Mesenchymal stem cell (in vitro differentiated cells and primary cell): ENCODE results near the gene MB.
"Not testable (repeated sequence)": the region's sequence is repeated elsewhere in the genome, so short reads cannot be mapped to it uniquely, and the experiment has no call there.

Experiments used
- DNase-seq: peaks from one replicate; pipeline ENCODE4 v3.0.0-alpha.2; 2013
- H2AFZ ChIP-seq: one replicate; pipeline ENCODE4 v1.6.1; 2013; ENCODE audit warnings: low read depth, mild to moderate bottlenecking, control low read depth, inconsistent platforms, low read length, moderate library complexity
- H2AK5ac ChIP-seq: 2 replicates; pipeline ENCODE4 v1.6.1; 2013; ENCODE audit warnings: low read length, moderate library complexity, mild to moderate bottlenecking, inconsistent platforms; ENCODE audit not compliant: severe bottlenecking
- H2BK120ac ChIP-seq: one replicate; pipeline ENCODE4 v1.6.1; 2013; ENCODE audit warnings: low read depth, mild to moderate bottlenecking, inconsistent platforms, low read length, moderate library complexity
- H2BK12ac ChIP-seq, 2 experiments: one replicate each; pipeline ENCODE4 v1.6.1; 2013; ENCODE audit warnings: inconsistent platforms in 2 of 2, low read length in 2 of 2, mild to moderate bottlenecking in 2 of 2, moderate library complexity in 2 of 2, control low read depth in 1 of 2
- H2BK15ac ChIP-seq: one replicate; pipeline ENCODE4 v1.6.1; 2013; ENCODE audit warnings: mild to moderate bottlenecking, low read depth, inconsistent platforms; ENCODE audit not compliant: poor library complexity, severe bottlenecking
- H2BK5ac ChIP-seq: 2 replicates; pipeline ENCODE4 v1.6.1; 2013; ENCODE audit warnings: low read depth, mild to moderate bottlenecking, low read length, control low read depth, inconsistent platforms; ENCODE audit not compliant: poor library complexity, severe bottlenecking
- H3K14ac ChIP-seq, 2 experiments: one replicate each; pipeline ENCODE4 v1.6.1; 2013; ENCODE audit warnings: inconsistent platforms in 2 of 2, low read length in 2 of 2, control low read depth in 1 of 2, mild to moderate bottlenecking in 1 of 2, moderate library complexity in 1 of 2
- H3K18ac ChIP-seq, 2 experiments: one replicate each; pipeline ENCODE4 v1.6.1; 2013; ENCODE audit warnings: inconsistent platforms in 2 of 2, low read length in 2 of 2, control low read depth in 1 of 2, low read depth in 1 of 2, mild to moderate bottlenecking in 1 of 2
- H3K23ac ChIP-seq, 2 experiments: one replicate each; pipeline ENCODE4 v1.6.1; 2013; ENCODE audit warnings: inconsistent platforms in 2 of 2, low read length in 2 of 2, mild to moderate bottlenecking in 2 of 2, moderate library complexity in 2 of 2, control low read depth in 1 of 2
- H3K27ac ChIP-seq: 2 replicates; pipeline ENCODE4 v1.5.1; 2013; ENCODE audit warnings: mild to moderate bottlenecking, moderate library complexity, low read length, control low read depth, inconsistent platforms; ENCODE audit not compliant: poor library complexity, severe bottlenecking
- H3K27me3 ChIP-seq, 2 experiments: 2 replicates each; pipeline versions ENCODE4 v1.6.1 to v1.7.0; 2013; ENCODE audit warnings: low read length in 2 of 2, mild to moderate bottlenecking in 2 of 2, moderate library complexity in 2 of 2, control low read depth in 1 of 2, inconsistent platforms in 1 of 2; ENCODE audit not compliant: control insufficient read depth in 1 of 2, insufficient read depth in 1 of 2
- H3K36me3 ChIP-seq, 2 experiments: 2 replicates each; pipeline versions ENCODE4 v1.6.1 to v1.7.0; 2013; ENCODE audit warnings: low read length in 2 of 2, control low read depth in 1 of 2, inconsistent platforms in 1 of 2, low read depth in 1 of 2, mild to moderate bottlenecking in 1 of 2; ENCODE audit not compliant: insufficient read depth in 2 of 2, control insufficient read depth in 1 of 2
- H3K4ac ChIP-seq, 2 experiments: one replicate each; pipeline ENCODE4 v1.6.1; 2013; ENCODE audit warnings: inconsistent platforms in 2 of 2, low read length in 2 of 2, mild to moderate bottlenecking in 2 of 2, moderate library complexity in 2 of 2, control low read depth in 1 of 2, low read depth in 1 of 2
- H3K4me1 ChIP-seq: 2 replicates; pipeline ENCODE4 v1.6.1; 2013; ENCODE audit warnings: low read depth, low read length, control low read depth; ENCODE audit not compliant: control insufficient read depth, insufficient read depth
- H3K4me2 ChIP-seq: 2 replicates; pipeline ENCODE4 v1.6.1; 2013; ENCODE audit warnings: low read length, mild to moderate bottlenecking, inconsistent platforms; ENCODE audit not compliant: poor library complexity, severe bottlenecking
- H3K4me3 ChIP-seq, 2 experiments: 2 replicates each; pipeline versions ENCODE4 v1.5.1 to v1.7.0; 2013; ENCODE audit warnings: low read length in 2 of 2, mild to moderate bottlenecking in 2 of 2, control low read depth in 1 of 2, low read depth in 1 of 2; ENCODE audit not compliant: insufficient read depth in 1 of 2
- H3K79me1 ChIP-seq: replicated peaks from 2 replicates; pipeline ENCODE4 v1.6.1; 2013; ENCODE audit warnings: mild to moderate bottlenecking, control low read depth, low read length, inconsistent platforms; ENCODE audit not compliant: poor library complexity, severe bottlenecking
- H3K9ac ChIP-seq: 2 replicates; pipeline ENCODE4 v1.7.0; 2013; ENCODE audit warnings: mild to moderate bottlenecking, low read length, moderate library complexity
- H3K9me3 ChIP-seq: 2 replicates; pipeline ENCODE4 v1.7.0; 2013; ENCODE audit warnings: mild to moderate bottlenecking, low read length; ENCODE audit not compliant: control insufficient read depth
- H4K8ac ChIP-seq: one replicate; pipeline ENCODE4 v1.6.1; 2013; ENCODE audit warnings: inconsistent platforms, mild to moderate bottlenecking, low read length, moderate library complexity
- H4K91ac ChIP-seq: one replicate; pipeline ENCODE4 v1.6.1; 2013; ENCODE audit warnings: mild to moderate bottlenecking, low read length, inconsistent platforms
- WGBS: methylation state at CpG from one replicate; pipeline ENCODE4 v1.1.7; 2013; ENCODE audit warnings: mixed read lengths; 5-methylcytosine and 5-hydroxymethylcytosine counted together

The MB gene

GRCh38 chr22:35625763-35626432 is 8.8 kb upstream of the MB start:
- Histone ChIP-seq H2BK12ac (no peak overlapping the region), H3K4me3 (no peak overlapping the region), H2AFZ (no peak overlapping the region), H2BK120ac (no peak overlapping the region), H3K4me2 (no peak overlapping the region), H3K14ac (no peak overlapping the region), H3K23ac (no peak overlapping the region), H3K18ac (no peak overlapping the region), H3K79me1 (no peaks in the 10 kb centered on the region), H2BK5ac (no peak overlapping the region), H2AK5ac (no peak overlapping the region), H3K27ac (no peak overlapping the region), H3K9ac (peak overlapping the region; percentile 20), H4K91ac (no peak overlapping the region), H3K9me3 (no peaks in the 10 kb centered on the region), H2BK15ac (no peak overlapping the region), H3K4me1 (peaks cover 14% of the 10 kb centered on the region), H3K36me3 (no peaks in the 10 kb centered on the region), H4K8ac (no peak overlapping the region), H3K4ac (no peak overlapping the region), H3K27me3 (no peaks in the 10 kb centered on the region)
- WGBS: 62% methylated on average over 9 of the region's 10 CpGs
- DNase-seq: no peak

DNA sequence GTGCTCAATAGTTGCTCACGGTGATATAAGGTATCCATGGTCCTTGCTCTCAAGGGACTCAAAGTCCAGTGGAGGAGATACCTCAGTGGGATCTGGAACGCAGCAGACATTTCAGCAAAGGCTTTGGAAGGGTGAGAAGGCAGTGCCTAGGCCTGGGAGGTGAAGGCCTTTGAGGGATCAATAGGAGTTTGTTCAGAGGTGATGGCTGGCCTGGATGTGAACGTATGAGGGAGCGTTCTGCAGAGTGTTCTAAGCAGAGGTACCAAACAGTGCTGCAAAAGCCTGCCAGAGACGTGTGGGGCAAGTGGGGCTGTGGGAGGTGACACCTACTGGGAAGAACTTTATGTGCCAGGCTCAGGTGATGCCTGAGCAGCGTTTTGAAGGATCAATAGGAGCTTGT is 7.4 kb upstream of the MB start:
- Histone ChIP-seq H3K27ac (no peak overlapping the region), H3K4me2 (no peak overlapping the region), H3K4me1 (peaks cover 13% of the 10 kb centered on the region), H3K79me1 (no peaks in the 10 kb centered on the region), H3K18ac (no peak overlapping the region), H3K4ac (peak overlapping the region in 1 of 2 experiments; percentile 5), H2BK12ac (no peak overlapping the region), H2AFZ (no peak overlapping the region), H3K14ac (no peak overlapping the region), H2BK5ac (no peak overlapping the region), H2BK120ac (no peak overlapping the region), H4K91ac (peak overlapping the region; percentile 47), H2BK15ac (no peak overlapping the region), H3K9ac (no peak overlapping the region), H3K36me3 (no peaks in the 10 kb centered on the region), H2AK5ac (no peak overlapping the region), H3K27me3 (peaks cover 0 to 4% of the 10 kb centered on the region in 2 experiments), H3K23ac (no peak overlapping the region), H3K4me3 (no peak overlapping the region), H4K8ac (peak overlapping the region; percentile 33), H3K9me3 (no peaks in the 10 kb centered on the region)
- 81% methylated on average over 6 of the region's 6 CpGs for WGBS
- DNase-seq: no peak

DNA sequence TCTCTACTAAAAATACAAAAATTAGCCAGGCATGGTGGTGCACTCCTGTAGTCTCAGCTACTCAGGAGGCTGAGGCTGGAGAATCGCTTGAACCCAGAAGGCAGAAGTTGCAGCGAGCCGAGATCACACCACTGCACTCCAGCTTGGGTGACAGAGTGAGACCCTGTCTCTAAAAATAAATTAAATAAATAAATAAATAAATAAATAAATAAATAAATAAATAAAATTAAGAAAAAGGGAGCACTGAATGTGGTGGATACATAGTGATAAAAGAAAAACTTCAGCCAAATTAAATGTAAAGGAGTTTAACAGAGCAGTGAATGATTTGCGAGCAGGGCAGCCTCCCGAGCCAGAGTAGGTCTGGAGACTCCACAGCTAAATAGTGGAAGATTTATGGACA is 6.8 kb upstream of the MB start:
- H3K9ac ChIP-seq, H3K23ac ChIP-seq, H4K91ac ChIP-seq, H2BK12ac ChIP-seq, H3K79me1 ChIP-seq, H2AFZ ChIP-seq, H4K8ac ChIP-seq, H3K4me2 ChIP-seq, H3K14ac ChIP-seq, H3K27me3 ChIP-seq, H2BK120ac ChIP-seq, H3K36me3 ChIP-seq, H2AK5ac ChIP-seq, DNase-seq, H3K18ac ChIP-seq, H3K4me3 ChIP-seq, H3K9me3 ChIP-seq, H3K4me1 ChIP-seq, H2BK15ac ChIP-seq, H2BK5ac ChIP-seq, H3K4ac ChIP-seq, H3K27ac ChIP-seq: not testable (repeated sequence)
- WGBS: 78% methylated on average over 4 of the region's 5 CpGs

DNA sequence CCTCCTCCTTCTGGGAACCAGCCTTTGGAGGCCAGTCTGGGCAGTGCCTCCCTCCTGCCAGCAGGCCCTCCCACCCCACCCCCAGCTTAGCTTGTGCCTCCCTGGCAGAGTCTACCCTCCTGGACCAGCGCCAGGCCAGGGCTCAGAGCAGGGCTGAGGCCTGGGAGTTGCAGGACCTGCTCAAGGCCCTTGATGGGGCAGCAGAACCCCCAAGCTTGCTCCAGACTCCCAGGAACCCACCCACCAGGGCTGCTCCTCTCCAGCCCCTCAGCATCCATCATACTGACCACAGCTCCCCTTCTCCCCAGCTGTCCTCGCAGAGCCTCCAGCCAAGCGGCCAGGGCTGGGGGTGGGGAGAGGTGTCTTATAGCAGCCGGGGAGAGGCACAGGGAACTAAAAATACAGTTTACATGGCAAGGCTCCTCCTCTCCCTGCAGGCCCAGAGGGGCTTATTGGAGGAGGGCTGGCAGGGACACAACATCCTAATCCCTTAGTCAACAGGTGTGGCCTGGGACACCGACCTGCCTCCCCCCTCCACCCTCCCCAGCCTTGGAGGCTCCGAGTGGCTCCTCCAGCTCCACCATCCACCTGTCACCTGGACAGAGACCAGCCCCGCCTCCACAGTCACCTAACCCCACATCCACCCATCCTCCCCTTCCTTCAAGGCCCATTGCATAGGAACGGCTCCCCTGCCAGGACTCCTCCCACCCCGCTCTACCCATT is 5.2 kb upstream of the MB start:
- no peak overlapping the region for H4K8ac ChIP-seq
- H3K4me2 ChIP-seq: no peak overlapping the region
- no peak overlapping the region for H2AK5ac ChIP-seq
- H2BK120ac ChIP-seq: no peak overlapping the region
- H2AFZ ChIP-seq: no peak overlapping the region
- no peak overlapping the region for H3K4ac ChIP-seq
- H3K4me1 ChIP-seq: peaks cover 6% of the 10 kb centered on the region
- H2BK5ac ChIP-seq: no peak overlapping the region
- H3K27me3 ChIP-seq: peaks cover 0 to 22% of the 10 kb centered on the region in 2 experiments
- peak overlapping the region in 1 of 2 experiments; percentile 28 for H3K14ac ChIP-seq
- WGBS: 77% methylated on average over 7 of the region's 9 CpGs
- no peak for DNase-seq
- H3K9me3 ChIP-seq: no peaks in the 10 kb centered on the region
- H3K36me3 ChIP-seq: no peaks in the 10 kb centered on the region
- H3K18ac ChIP-seq: peak overlapping the region in 1 of 2 experiments; percentile 23
- H4K91ac ChIP-seq: no peak overlapping the region
- H3K79me1 ChIP-seq: no peaks in the 10 kb centered on the region
- H3K27ac ChIP-seq: no peak overlapping the region
- no peak overlapping the region for H3K4me3 ChIP-seq
- peak overlapping the region in 1 of 2 experiments; percentile 8 for H2BK12ac ChIP-seq
- peak overlapping the region; percentile 80 for H3K9ac ChIP-seq
- peak overlapping the region; percentile 34 for H2BK15ac ChIP-seq
- H3K23ac ChIP-seq: no peak overlapping the region
